ENCODE results near the gene PRDX5.

Gene PRDX5

DNA sequence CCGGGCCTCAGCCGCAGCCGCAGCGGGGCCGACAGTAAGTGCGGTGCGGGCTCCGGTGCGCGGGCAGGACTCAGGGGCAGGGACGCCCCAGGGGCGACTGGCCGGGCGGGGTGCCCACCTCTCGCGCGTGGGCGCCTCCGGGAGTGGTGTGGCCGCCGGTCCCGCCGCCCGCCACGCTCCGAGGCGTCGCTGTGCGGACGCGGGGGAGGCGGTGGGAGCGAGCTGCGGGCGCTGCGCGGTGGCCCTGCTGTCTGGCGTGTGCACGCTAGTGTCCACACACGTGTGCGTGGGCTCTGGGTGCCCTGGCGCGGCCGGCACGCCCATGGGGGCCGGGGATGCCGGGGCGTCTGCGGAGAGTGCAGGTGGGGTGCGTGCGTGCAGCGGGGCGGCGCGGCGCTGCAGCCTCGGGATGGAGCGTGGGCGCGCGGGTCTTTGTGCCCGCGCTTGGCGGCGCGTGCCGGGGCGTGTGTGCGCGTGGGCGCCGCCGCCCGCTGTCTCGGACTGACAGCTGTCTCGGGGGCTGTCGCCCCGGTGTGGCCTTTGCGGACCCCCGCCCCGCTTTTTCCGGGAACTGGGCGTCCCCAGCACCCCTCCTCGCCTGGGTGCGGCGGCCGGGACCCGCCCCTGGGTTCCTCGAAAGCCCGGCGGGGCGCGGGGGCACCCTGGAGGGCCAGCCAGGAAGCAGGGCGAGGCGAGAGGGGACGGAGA lies 26.0 kb upstream of the PRDX5 start:
- Histone ChIP-seq H3K27me3 (ENCODE audit: control insufficient read depth, insufficient read depth, low read length) (peaks cover 80% of the 10 kb centered on the region), H3K36me3 (ENCODE audit: control insufficient read depth, low read depth, low read length) (no peaks in the 10 kb centered on the region), H3K9ac (ENCODE audit: low read length) (no peak overlapping the region), H3K4me1 (ENCODE audit: control insufficient read depth, low read depth, low read length) (no peaks in the 10 kb centered on the region), H3K4me3 (ENCODE audit: low read length) (peak overlapping the region; percentile 37), H3K27ac (ENCODE audit: low read length) (no peak overlapping the region), H3K9me3 (ENCODE audit: control insufficient read depth, low read depth, low read length) (no peaks in the 10 kb centered on the region)

DNA sequence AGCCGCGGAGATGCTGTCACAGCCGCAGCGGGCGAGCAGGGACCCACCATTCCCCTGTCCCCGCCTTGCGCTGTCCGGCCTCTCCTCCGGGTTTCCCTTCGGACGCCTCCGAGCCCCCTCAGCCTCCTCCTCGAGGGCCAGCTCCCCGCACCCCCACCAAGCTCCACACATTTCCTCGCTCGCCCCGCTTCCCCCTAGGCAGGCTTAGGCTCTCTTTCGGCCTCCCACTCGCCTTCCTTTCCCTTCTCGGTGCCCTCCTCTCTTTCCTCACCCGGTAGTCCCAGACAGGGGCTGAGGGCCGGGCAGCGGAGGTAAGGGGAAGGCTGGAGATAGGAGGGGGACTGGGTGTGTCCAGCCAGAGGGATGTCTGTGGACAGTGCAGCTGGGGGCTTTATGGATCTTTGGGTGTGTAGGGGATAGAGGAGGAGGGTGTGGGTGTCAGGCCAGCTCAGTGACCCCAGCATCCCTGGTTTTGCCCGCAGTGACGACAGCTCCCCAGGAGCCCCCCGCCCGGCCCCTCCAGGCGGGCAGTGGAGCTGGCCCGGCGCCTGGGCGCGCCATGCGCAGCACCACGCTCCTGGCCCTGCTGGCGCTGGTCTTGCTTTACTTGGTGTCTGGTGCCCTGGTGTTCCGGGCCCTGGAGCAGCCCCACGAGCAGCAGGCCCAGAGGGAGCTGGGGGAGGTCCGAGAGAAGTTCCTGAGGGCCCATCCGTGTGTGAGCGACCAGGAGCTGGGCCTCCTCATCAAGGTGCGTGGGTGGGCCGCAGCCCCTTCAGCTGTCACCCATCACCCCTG lies 25.3 kb upstream of the PRDX5 start:
- no peak overlapping the region for H3K9ac ChIP-seq (ENCODE audit: low read length)
- peaks cover 87% of the 10 kb centered on the region for H3K27me3 ChIP-seq (ENCODE audit: control insufficient read depth, insufficient read depth, low read length)
- no peaks in the 10 kb centered on the region for H3K4me1 ChIP-seq (ENCODE audit: control insufficient read depth, low read depth, low read length)
- no peak overlapping the region for H3K27ac ChIP-seq (ENCODE audit: low read length)
- H3K36me3 ChIP-seq (ENCODE audit: control insufficient read depth, low read depth, low read length), result no peaks in the 10 kb centered on the region
- H3K9me3 ChIP-seq (ENCODE audit: control insufficient read depth, low read depth, low read length), result no peaks in the 10 kb centered on the region
- H3K4me3 ChIP-seq (ENCODE audit: low read length), result no peak overlapping the region

DNA sequence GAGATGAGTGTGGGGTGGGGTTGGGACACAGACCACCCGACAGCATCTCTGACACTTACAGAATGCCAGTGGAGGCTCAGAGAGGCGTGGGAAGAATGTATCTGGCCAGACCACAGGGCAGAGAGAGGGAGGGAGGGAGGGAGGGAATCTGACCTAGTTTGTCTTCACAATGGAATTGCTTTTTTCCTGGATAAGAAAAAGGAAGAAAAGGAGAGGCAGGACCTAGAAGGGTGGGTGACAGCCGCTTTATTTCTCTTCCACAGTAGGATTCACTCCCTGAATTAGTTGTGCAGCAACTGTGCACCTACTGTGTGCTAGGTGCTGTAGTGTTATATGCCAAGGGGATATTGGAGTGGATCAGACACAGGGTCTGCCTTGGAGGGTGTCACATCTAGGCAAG lies 23.1 kb upstream of the PRDX5 start:
- no peak overlapping the region for H3K4me3 ChIP-seq (ENCODE audit: low read length)
- H3K36me3 ChIP-seq (ENCODE audit: control insufficient read depth, low read depth, low read length), result no peaks in the 10 kb centered on the region
- peaks cover 100% of the 10 kb centered on the region for H3K27me3 ChIP-seq (ENCODE audit: control insufficient read depth, insufficient read depth, low read length)
- no peak overlapping the region for H3K27ac ChIP-seq (ENCODE audit: low read length)
- no peaks in the 10 kb centered on the region for H3K4me1 ChIP-seq (ENCODE audit: control insufficient read depth, low read depth, low read length)
- no peaks in the 10 kb centered on the region for H3K9me3 ChIP-seq (ENCODE audit: control insufficient read depth, low read depth, low read length)
- no peak overlapping the region for H3K9ac ChIP-seq (ENCODE audit: low read length)

DNA sequence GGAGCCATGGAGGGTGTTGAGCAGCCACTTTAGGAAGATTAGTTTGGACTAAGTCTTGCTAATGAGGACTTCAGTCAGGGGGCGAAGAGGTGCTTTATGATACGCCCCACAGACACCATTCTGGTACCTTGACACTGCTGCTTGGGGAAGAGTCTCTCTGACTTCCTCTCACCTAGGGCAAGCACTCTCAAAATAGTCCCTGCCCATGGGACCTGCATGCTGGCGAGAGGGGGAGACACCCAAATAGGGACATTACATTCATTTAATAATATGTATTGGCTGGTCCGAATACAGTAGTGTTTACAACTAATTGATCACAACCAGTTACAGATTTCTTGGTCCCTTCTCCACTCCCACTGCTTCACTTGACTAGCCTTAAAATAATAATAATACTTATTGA lies 22.2 kb upstream of the PRDX5 start:
- Histone ChIP-seq H3K9me3 (ENCODE audit: control insufficient read depth, low read depth, low read length) (no peaks in the 10 kb centered on the region), H3K9ac (ENCODE audit: low read length) (no peak overlapping the region), H3K36me3 (ENCODE audit: control insufficient read depth, low read depth, low read length) (no peaks in the 10 kb centered on the region), H3K27ac (ENCODE audit: low read length) (no peak overlapping the region), H3K4me3 (ENCODE audit: low read length) (no peak overlapping the region), H3K27me3 (ENCODE audit: control insufficient read depth, insufficient read depth, low read length) (peaks cover 100% of the 10 kb centered on the region), H3K4me1 (ENCODE audit: control insufficient read depth, low read depth, low read length) (no peaks in the 10 kb centered on the region)

DNA sequence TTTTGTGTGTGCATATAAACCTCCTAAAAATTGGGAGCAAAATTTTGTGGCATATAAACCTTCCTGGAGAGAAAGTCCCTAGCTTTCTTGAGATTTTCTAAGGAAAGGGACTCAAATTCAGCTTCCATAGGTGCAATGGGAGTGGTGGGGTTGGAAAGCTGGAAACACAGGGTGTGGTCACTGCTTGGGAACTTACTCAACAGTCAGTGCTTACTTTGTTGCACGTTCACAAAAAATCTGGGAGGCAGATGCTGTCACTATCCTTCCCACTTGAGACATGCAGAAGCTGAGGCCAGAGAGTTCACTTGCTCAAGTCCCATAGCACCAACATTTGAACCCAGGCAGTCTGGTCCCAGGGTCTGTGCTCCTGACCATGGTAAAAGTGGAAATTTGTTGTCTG lies 21.7 kb upstream of the PRDX5 start:
- peaks cover 100% of the 10 kb centered on the region for H3K27me3 ChIP-seq (ENCODE audit: control insufficient read depth, insufficient read depth, low read length)
- H3K9ac ChIP-seq (ENCODE audit: low read length), result no peak overlapping the region
- no peaks in the 10 kb centered on the region for H3K4me1 ChIP-seq (ENCODE audit: control insufficient read depth, low read depth, low read length)

DNA sequence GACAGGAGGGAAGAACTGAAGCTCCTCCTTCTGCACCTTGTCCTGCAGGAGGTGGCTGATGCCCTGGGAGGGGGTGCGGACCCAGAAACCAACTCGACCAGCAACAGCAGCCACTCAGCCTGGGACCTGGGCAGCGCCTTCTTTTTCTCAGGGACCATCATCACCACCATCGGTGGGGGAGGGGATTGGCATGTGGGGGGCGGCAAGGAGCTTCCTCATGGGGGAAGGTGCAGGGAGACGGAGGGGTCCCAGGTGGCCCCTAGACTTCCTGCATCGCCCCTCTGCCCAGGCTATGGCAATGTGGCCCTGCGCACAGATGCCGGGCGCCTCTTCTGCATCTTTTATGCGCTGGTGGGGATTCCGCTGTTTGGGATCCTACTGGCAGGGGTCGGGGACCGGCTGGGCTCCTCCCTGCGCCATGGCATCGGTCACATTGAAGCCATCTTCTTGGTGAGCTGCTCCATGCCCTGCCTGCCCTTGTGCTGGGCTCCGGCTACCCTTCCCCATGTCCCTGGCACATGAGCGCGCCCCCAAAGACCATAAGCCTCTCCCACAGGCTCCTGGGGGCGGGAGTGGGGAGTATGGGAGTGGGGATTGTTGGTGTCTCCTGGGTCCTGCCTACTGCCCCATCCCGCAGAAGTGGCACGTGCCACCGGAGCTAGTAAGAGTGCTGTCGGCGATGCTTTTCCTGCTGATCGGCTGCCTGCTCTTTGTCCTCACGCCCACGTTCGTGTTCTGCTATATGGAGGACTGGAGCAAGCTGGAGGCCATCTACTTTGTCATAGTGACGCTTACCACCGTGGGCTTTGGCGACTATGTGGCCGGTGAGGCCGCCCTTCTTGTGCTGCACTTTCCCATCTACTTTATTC lies 20.9 kb upstream of the PRDX5 start:
- Histone ChIP-seq H3K4me3 (ENCODE audit: low read length) (no peak overlapping the region), H3K27me3 (ENCODE audit: control insufficient read depth, insufficient read depth, low read length) (peaks cover 100% of the 10 kb centered on the region), H3K4me1 (ENCODE audit: control insufficient read depth, low read depth, low read length) (no peaks in the 10 kb centered on the region), H3K36me3 (ENCODE audit: control insufficient read depth, low read depth, low read length) (no peaks in the 10 kb centered on the region), H3K27ac (ENCODE audit: low read length) (no peak overlapping the region), H3K9ac (ENCODE audit: low read length) (no peak overlapping the region), H3K9me3 (ENCODE audit: control insufficient read depth, low read depth, low read length) (no peaks in the 10 kb centered on the region)

More for the DNA sequence above, 21.7 kb upstream of the PRDX5 start:
- H3K4me3 ChIP-seq (ENCODE audit: low read length), result no peak overlapping the region
- H3K9me3 ChIP-seq (ENCODE audit: control insufficient read depth, low read depth, low read length), result no peaks in the 10 kb centered on the region
- H3K36me3 ChIP-seq (ENCODE audit: control insufficient read depth, low read depth, low read length), result no peaks in the 10 kb centered on the region
- no peak overlapping the region for H3K27ac ChIP-seq (ENCODE audit: low read length)

DNA sequence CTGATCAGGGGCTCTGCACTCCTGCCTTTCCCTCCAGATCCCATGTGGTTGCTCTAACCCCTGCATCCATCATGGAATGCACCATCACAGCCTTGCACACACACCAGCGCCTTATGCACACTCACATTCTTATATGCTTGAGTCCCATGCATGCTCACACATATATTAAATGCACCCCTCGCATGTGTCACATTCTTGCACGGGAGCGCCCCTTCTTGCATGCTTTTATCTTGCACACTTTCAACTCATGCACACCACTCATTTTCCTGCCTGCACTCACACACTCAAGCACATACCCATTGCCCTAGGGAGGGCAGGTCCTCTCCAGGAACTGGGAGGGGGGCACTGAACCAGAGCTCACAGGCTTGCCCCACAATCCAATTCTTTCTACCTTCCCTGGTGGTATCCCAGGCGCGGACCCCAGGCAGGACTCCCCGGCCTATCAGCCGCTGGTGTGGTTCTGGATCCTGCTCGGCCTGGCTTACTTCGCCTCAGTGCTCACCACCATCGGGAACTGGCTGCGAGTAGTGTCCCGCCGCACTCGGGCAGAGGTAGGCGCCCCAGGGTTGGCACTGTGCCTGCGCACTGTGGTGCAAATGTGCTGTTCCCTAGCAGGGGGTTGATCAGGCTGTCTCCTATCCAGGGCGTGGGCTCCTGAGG lies 20.1 kb upstream of the PRDX5 start:
- Histone ChIP-seq H3K27ac (ENCODE audit: low read length) (no peak overlapping the region), H3K36me3 (ENCODE audit: control insufficient read depth, low read depth, low read length) (no peaks in the 10 kb centered on the region), H3K4me1 (ENCODE audit: control insufficient read depth, low read depth, low read length) (no peaks in the 10 kb centered on the region), H3K9me3 (ENCODE audit: control insufficient read depth, low read depth, low read length) (no peaks in the 10 kb centered on the region), H3K9ac (ENCODE audit: low read length) (no peak overlapping the region), H3K27me3 (ENCODE audit: control insufficient read depth, insufficient read depth, low read length) (peaks cover 92% of the 10 kb centered on the region), H3K4me3 (ENCODE audit: low read length) (no peak overlapping the region)

DNA sequence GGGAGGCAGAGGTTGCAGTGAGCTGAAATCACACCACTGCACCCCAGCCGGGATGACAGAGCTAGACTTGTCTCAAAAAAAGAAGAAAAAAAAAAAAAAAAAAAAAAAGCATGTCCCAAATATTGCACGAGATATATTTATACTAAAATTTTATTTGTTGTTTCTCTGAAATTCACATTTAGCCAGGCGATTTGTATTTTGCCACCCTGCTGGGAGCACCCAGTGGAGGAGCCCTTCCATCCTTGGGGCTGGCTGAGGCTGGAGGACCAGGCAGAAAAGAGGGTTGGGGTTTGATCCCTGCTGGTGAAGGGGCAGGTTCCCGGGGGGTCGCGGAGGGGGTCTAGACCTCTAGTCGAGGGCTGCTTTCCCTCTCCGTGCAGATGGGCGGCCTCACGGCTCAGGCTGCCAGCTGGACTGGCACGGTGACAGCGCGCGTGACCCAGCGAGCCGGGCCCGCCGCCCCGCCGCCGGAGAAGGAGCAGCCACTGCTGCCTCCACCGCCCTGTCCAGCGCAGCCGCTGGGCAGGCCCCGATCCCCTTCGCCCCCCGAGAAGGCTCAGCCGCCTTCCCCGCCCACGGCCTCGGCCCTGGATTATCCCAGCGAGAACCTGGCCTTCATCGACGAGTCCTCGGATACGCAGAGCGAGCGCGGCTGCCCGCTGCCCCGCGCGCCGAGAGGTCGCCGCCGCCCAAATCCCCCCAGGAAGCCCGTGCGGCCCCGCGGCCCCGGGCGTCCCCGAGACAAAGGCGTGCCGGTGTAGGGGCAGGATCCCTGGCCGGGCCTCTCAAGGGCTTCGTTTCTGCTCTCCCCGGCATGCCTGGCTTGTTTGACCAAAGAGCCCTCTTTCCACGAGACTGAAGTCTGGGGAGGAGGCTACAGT lies 18.7 kb upstream of the PRDX5 start:
- Histone ChIP-seq H3K9ac (ENCODE audit: low read length) (no peak overlapping the region), H3K27me3 (ENCODE audit: control insufficient read depth, insufficient read depth, low read length) (peaks cover 78% of the 10 kb centered on the region), H3K4me3 (ENCODE audit: low read length) (peak overlapping the region; percentile 24), H3K36me3 (ENCODE audit: control insufficient read depth, low read depth, low read length) (no peaks in the 10 kb centered on the region), H3K9me3 (ENCODE audit: control insufficient read depth, low read depth, low read length) (no peaks in the 10 kb centered on the region), H3K4me1 (ENCODE audit: control insufficient read depth, low read depth, low read length) (peaks cover 5% of the 10 kb centered on the region), H3K27ac (ENCODE audit: low read length) (no peak overlapping the region)

DNA sequence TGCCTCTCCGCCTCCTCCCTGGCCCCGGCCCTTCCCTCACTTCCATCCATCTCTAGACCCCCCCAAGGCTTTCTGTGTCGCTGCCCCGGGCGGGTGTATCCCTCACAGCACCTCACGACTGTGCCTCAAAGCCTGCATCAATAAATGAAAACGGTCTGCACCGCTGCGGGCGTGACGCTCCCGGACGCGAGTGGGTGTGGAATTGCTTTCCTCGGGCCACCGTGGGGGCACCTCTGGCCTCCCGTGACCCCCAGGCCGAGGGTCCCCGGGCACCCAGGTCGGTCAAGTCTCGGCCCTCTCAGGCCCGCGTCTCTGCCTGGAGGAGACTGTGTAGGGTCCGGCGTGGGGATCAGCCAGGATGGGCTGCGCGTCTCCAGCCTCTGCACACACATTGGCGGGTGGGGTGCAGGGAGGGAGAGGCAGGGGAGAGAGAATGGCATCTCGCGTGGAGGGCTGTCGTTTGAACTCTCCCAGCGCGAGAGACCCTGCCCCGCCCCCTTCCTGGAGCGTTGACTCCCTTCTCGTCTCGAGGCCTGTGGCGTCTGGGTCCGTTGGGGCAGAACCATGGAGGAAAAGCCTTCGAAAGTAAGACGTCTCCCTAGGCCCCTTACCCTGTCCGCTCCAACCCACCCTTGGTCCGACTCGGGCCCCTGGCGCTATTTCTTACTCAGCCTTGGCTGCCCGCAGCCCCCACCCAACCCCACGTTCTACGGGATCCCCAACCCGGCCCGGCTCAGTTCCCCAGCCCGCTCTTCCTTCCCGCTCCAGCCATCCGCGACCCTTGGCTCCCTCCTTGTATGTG lies 17.9 kb upstream of the PRDX5 start, which contains the start of gene CATSPERZ:
Gene CATSPERZ (plus strand): TSS at position 512 of the 802 bp plus-strand sequence. CDS start 53 bp downstream, at position 565.
- no peaks in the 10 kb centered on the region for H3K9me3 ChIP-seq (ENCODE audit: control insufficient read depth, low read depth, low read length)
- H3K27ac ChIP-seq (ENCODE audit: low read length), result no peak within 1 kb of the TSS
- H3K27me3 ChIP-seq (ENCODE audit: control insufficient read depth, insufficient read depth, low read length), result peaks cover 70% of the 10 kb centered on the region
- H3K4me1 ChIP-seq (ENCODE audit: control insufficient read depth, low read depth, low read length), result peaks cover 6% of the 10 kb centered on the region
- peak within 1 kb of the TSS; percentile 24 for H3K4me3 ChIP-seq (ENCODE audit: low read length)
- no peaks in the 10 kb centered on the region for H3K36me3 ChIP-seq (ENCODE audit: control insufficient read depth, low read depth, low read length)
- H3K9ac ChIP-seq (ENCODE audit: low read length), result no peak within 1 kb of the TSS
